Thoracic aorta (tissue), 2 donors: ENCODE measurements around the gene KIAA1671. TPM values are rescaled to one million over a fixed set of nuclear protein-coding genes. Genes with fewer than 3 reads are reported as not detected.

Experiments used
- ATAC-seq: fragments of 150-250 bp; one replicate; pipeline ENCODE4 v1.8.0; 2017; ENCODE audit warnings: low read depth; ENCODE audit not compliant: insufficient number of reproducible peaks, low FRiP score
- DNase-seq: peaks from one replicate; pipeline ENCODE4 v3.0.0-alpha.2; 2020; ENCODE audit warnings: low spot score
- H3K27ac ChIP-seq, 2 donors: fragments of 200-600 bp; sonication (generic); 1 replicate in 1 of 2; 2 replicates in 1 of 2; pipeline ENCODE4 v1.5.1; 2016; ENCODE audit warnings: mild to moderate bottlenecking in 2 of 2, moderate library complexity in 2 of 2
- H3K27me3 ChIP-seq: fragments of 200-600 bp; sonication (generic); replicated peaks from 2 replicates; pipeline ENCODE4 v1.6.0; 2016; ENCODE audit warnings: mild to moderate bottlenecking; ENCODE audit not compliant: insufficient read depth
- H3K36me3 ChIP-seq: fragments of 200-600 bp; sonication (generic); one replicate; pipeline ENCODE4 v1.5.1; 2016
- H3K4me1 ChIP-seq, 2 donors: fragments of 200-600 bp; sonication (generic); 1 replicate in 1 of 2; 2 replicates in 1 of 2; pipeline versions ENCODE4 v1.5.1 to v1.6.0; 2016; ENCODE audit warnings: low read depth in 2 of 2, mild to moderate bottlenecking in 1 of 2; ENCODE audit not compliant: control insufficient read depth in 1 of 2
- H3K4me3 ChIP-seq: fragments of 200-600 bp; sonication (generic); 2 replicates; pipeline ENCODE4 v1.5.1; 2016; ENCODE audit warnings: mild to moderate bottlenecking
- H3K9me3 ChIP-seq: fragments of 200-600 bp; sonication (generic); 2 replicates; pipeline ENCODE4 v1.5.1; 2016
- CTCF ChIP-seq: fragments of 200-600 bp; sonication (generic); IDR thresholded peaks from one replicate; pipeline ENCODE4 v1.5.1; 2019; ENCODE audit warnings: antibody characterized with exemption
- total RNA-seq, 2 donors: library from RNA; depleted of rRNA; stranded (reverse); fragments of >200 nt; gene quantifications; one replicate each; pipeline versions ENCODE4 v1.1.0 to v1.2.3, GENCODE V29; 2016

The KIAA1671 gene
- total RNA-seq, 2 donors from 2014 or later: 57.8 to 86.8 TPM

GRCh38 chr22:25014896-25015755 lies 62.6 kb downstream of the KIAA1671 start:
- no peaks in the 10 kb centered on the region for H3K4me1 ChIP-seq
- ATAC-seq (no peak), DNase-seq (no peak)
- H3K9me3 ChIP-seq: no peaks in the 10 kb centered on the region
- no peaks in the 10 kb centered on the region for H3K27me3 ChIP-seq
- no peaks in the 10 kb centered on the region for H3K36me3 ChIP-seq
- no peak overlapping the region for H3K27ac ChIP-seq
- TF ChIP-seq CTCF: no peak
- H3K4me3 ChIP-seq: no peak overlapping the region

- no peaks in the 10 kb centered on the region for H3K36me3 ChIP-seq
- no peak for TF ChIP-seq CTCF
- no peaks in the 10 kb centered on the region for H3K9me3 ChIP-seq
- ATAC-seq (no peak), DNase-seq (no peak)
- no peaks in the 10 kb centered on the region for H3K4me1 ChIP-seq
- no peak overlapping the region for H3K4me3 ChIP-seq
- no peak overlapping the region for H3K27ac ChIP-seq
- no peaks in the 10 kb centered on the region for H3K27me3 ChIP-seq
Measured at GRCh38 chr22:25016311-25016710, 63.8 kb downstream of the KIAA1671 start.

- no peaks in the 10 kb centered on the region for H3K4me1 ChIP-seq
- no peak overlapping the region for H3K27ac ChIP-seq
- no peaks in the 10 kb centered on the region for H3K27me3 ChIP-seq
- ATAC-seq: no peak
- TF ChIP-seq CTCF: no peak
- H3K4me3 ChIP-seq: no peak overlapping the region
- no peaks in the 10 kb centered on the region for H3K9me3 ChIP-seq
- no peak for DNase-seq
- H3K36me3 ChIP-seq: no peaks in the 10 kb centered on the region
Measured at GRCh38 chr22:25018009-25018408, 65.5 kb downstream of the KIAA1671 start.

- no peak for ATAC-seq
- DNase-seq: no peak
Measured at GRCh38 chr22:25019427-25020184, 67.1 kb downstream of the KIAA1671 start.

More at GRCh38 chr22:25019427-25020184, 67.1 kb downstream of the KIAA1671 start:
- H3K4me1 ChIP-seq: no peaks in the 10 kb centered on the region
- no peak overlapping the region for H3K4me3 ChIP-seq
- no peaks in the 10 kb centered on the region for H3K27me3 ChIP-seq
- no peak for TF ChIP-seq CTCF
- H3K9me3 ChIP-seq: no peaks in the 10 kb centered on the region
- H3K36me3 ChIP-seq: no peaks in the 10 kb centered on the region
- H3K27ac ChIP-seq: no peak overlapping the region
